H1 (cell line): ENCODE data around the gene CDH2. TPM values are rescaled to one million over a fixed set of nuclear protein-coding genes. Genes with fewer than 3 reads are reported as not detected.

Experiments
- CTCF ChIA-PET: fragments of 300-600 bp; sonication (Branson Sonifier 250); formaldehyde crosslinking; loops from one replicate; lab custom pipeline; 2021; ENCODE audit not compliant: partially characterized antibody; lab: Charles Lee
- POLR2A ChIA-PET: fragments of 300-600 bp; sonication (Branson Sonifier 250); formaldehyde crosslinking; loops from one replicate; lab custom pipeline; 2021; ENCODE audit warnings: inconsistent platforms; ENCODE audit not compliant: partially characterized antibody; lab: Charles Lee
- DNase-seq, 2 experiments: peaks; one replicate each; pipeline versions ENCODE4 v3.0.0 to v3.0.0-alpha.2; 2010 to 2022; ENCODE audit warnings: low spot score in 2 of 2, low read depth in 1 of 2, mixed read lengths in 1 of 2
- FAIRE-seq: peaks from 2 replicates; lab custom pipeline; 2011; peaks lifted over from hg19 to GRCh38; lab: Jason Lieb, UNC
- H2AFZ ChIP-seq: 2 replicates; pipeline ENCODE4 v1.8.1; 2012; ENCODE audit warnings: low read length, inconsistent platforms
- H2AK5ac ChIP-seq: 2 replicates; pipeline ENCODE4 v1.6.1; 2013; ENCODE audit warnings: low read depth, low read length
- H2BK120ac ChIP-seq: replicated peaks from 2 replicates; pipeline ENCODE3; 2013; ENCODE audit warnings: low read depth, low read length, inconsistent platforms
- H2BK12ac ChIP-seq: 2 replicates; pipeline ENCODE4 v1.6.1; 2013; ENCODE audit warnings: low read depth, low read length
- H2BK15ac ChIP-seq: 2 replicates; pipeline ENCODE4 v1.6.1; 2013; ENCODE audit warnings: low read length
- H2BK20ac ChIP-seq: 2 replicates; pipeline ENCODE4 v1.6.1; 2013; ENCODE audit warnings: low read length
- H2BK5ac ChIP-seq: 2 replicates; pipeline ENCODE4 v1.6.1; 2013; ENCODE audit warnings: low read depth, low read length
- H3K14ac ChIP-seq: 2 replicates; pipeline ENCODE4 v1.6.1; 2013; ENCODE audit warnings: inconsistent platforms; ENCODE audit not compliant: insufficient read length
- H3K18ac ChIP-seq: 2 replicates; pipeline ENCODE4 v1.6.1; 2013; ENCODE audit warnings: low read length; ENCODE audit errors: extremely low read depth
- H3K23ac ChIP-seq: 2 replicates; pipeline ENCODE4 v1.6.1; 2013; ENCODE audit warnings: inconsistent platforms; ENCODE audit not compliant: insufficient read length
- H3K23me2 ChIP-seq: 2 replicates; pipeline ENCODE4 v1.6.1; 2013; ENCODE audit warnings: low read depth, low read length
- H3K27ac ChIP-seq: 2 replicates; pipeline ENCODE4 v1.6.1; 2011; ENCODE audit warnings: low read depth, low read length, inconsistent platforms
- H3K27me3 ChIP-seq, 4 experiments: replicated peaks in 1 of 4; 1 replicate in 1 of 4; 2 replicates in 3 of 4; pipeline versions ENCODE4 v1.6.1 to v1.8.1; 2011 to 2013; ENCODE audit warnings: low read length in 3 of 4, mild to moderate bottlenecking in 3 of 4, inconsistent platforms in 2 of 4, mixed read lengths in 2 of 4, moderate library complexity in 1 of 4; ENCODE audit not compliant: control insufficient read depth in 3 of 4, insufficient read depth in 3 of 4; ENCODE audit errors: extremely low read depth in 1 of 4
- H3K36me3 ChIP-seq, 4 experiments: 2 replicates each; pipeline versions ENCODE4 v1.6.1 to v1.8.1; 2011 to 2013; ENCODE audit warnings: mild to moderate bottlenecking in 4 of 4, low read length in 3 of 4, moderate library complexity in 2 of 4, control low read depth in 1 of 4, inconsistent platforms in 1 of 4; ENCODE audit not compliant: insufficient read depth in 4 of 4, control insufficient read depth in 2 of 4
- H3K4ac ChIP-seq: replicated peaks from 2 replicates; pipeline ENCODE3; 2013; ENCODE audit warnings: low read length, low read depth, mixed read lengths, inconsistent platforms; ENCODE audit not compliant: insufficient read length
- H3K4me1 ChIP-seq, 4 experiments: replicated peaks in 1 of 4; 1 replicate in 1 of 4; 2 replicates in 3 of 4; pipeline versions ENCODE4 v1.6.1 to v1.8.1; 2011 to 2013; ENCODE audit warnings: low read length in 3 of 4, inconsistent platforms in 2 of 4, mixed read lengths in 1 of 4; ENCODE audit not compliant: insufficient read depth in 4 of 4, control insufficient read depth in 3 of 4
- H3K4me2 ChIP-seq, 2 experiments: 2 replicates each; pipeline versions ENCODE4 v1.6.1 to v1.8.1; 2011 to 2013; ENCODE audit warnings: low read depth in 2 of 2, low read length in 2 of 2, control low read depth in 1 of 2, inconsistent platforms in 1 of 2, mild to moderate bottlenecking in 1 of 2; ENCODE audit not compliant: insufficient read depth in 1 of 2
- H3K4me3 ChIP-seq, 4 experiments: fragments of 200-600, 300-600 bp in 1 of 4; sonication (generic), shearing (Covaris generic), sonication (Bioruptor Twin) in 1 of 4; 2 replicates each; pipeline versions ENCODE4 v1.5.1 to v1.8.1; 2011 to 2016; ENCODE audit warnings: low read length in 4 of 4, low read depth in 3 of 4, control low read depth in 2 of 4, inconsistent platforms in 2 of 4, mild to moderate bottlenecking in 2 of 4, mixed read lengths in 1 of 4, moderate library complexity in 1 of 4; ENCODE audit not compliant: insufficient read depth in 2 of 4; ENCODE audit errors: extremely low read depth in 1 of 4
- H3K56ac ChIP-seq: replicated peaks from 2 replicates; pipeline ENCODE3; 2013; ENCODE audit warnings: low read depth, mild to moderate bottlenecking, mixed read lengths, low read length, inconsistent platforms; ENCODE audit not compliant: insufficient read length
- H3K79me1 ChIP-seq: 2 replicates; pipeline ENCODE4 v1.6.1; 2013; ENCODE audit warnings: low read depth, low read length, control low read depth
- H3K79me2 ChIP-seq, 2 experiments: 2 replicates each; pipeline versions ENCODE4 v1.6.1 to v1.8.1; 2012 to 2013; ENCODE audit warnings: low read length in 2 of 2, mild to moderate bottlenecking in 2 of 2, inconsistent platforms in 1 of 2; ENCODE audit not compliant: insufficient read depth in 2 of 2, control insufficient read depth in 1 of 2
- H3K9ac ChIP-seq, 4 experiments: replicated peaks in 1 of 4; 1 replicate in 1 of 4; 2 replicates in 3 of 4; pipeline versions ENCODE4 v1.6.1 to v1.8.1; 2011 to 2013; ENCODE audit warnings: low read depth in 3 of 4, low read length in 3 of 4, control low read depth in 2 of 4, mild to moderate bottlenecking in 2 of 4, moderate library complexity in 2 of 4, inconsistent platforms in 1 of 4; ENCODE audit errors: extremely low read depth in 1 of 4
- H3K9me3 ChIP-seq, 2 experiments: 2 replicates each; pipeline versions ENCODE4 v1.6.1 to v1.8.1; 2012 to 2013; ENCODE audit warnings: mild to moderate bottlenecking in 2 of 2, moderate library complexity in 2 of 2, control low read depth in 1 of 2, inconsistent platforms in 1 of 2, low read depth in 1 of 2, low read length in 1 of 2, mixed read lengths in 1 of 2; ENCODE audit not compliant: insufficient read depth in 2 of 2
- H4K20me1 ChIP-seq, 2 experiments: replicated peaks in 1 of 2; 2 replicates each; pipeline versions ENCODE3 to v1.8.1; 2011 to 2013; ENCODE audit warnings: inconsistent platforms in 2 of 2, low read length in 2 of 2, mild to moderate bottlenecking in 1 of 2; ENCODE audit not compliant: insufficient read depth in 2 of 2, control insufficient read depth in 1 of 2
- H4K5ac ChIP-seq: 2 replicates; pipeline ENCODE4 v1.6.1; 2013; ENCODE audit warnings: low read length, low read depth, mixed read lengths, inconsistent platforms; ENCODE audit not compliant: insufficient read length
- H4K8ac ChIP-seq: 2 replicates; pipeline ENCODE4 v1.8.0; 2013; ENCODE audit warnings: mild to moderate bottlenecking, moderate library complexity, low read length, inconsistent platforms; ENCODE audit not compliant: insufficient read depth; ENCODE audit errors: extremely low read depth
- H4K91ac ChIP-seq: replicated peaks from 2 replicates; pipeline ENCODE3; 2013; ENCODE audit warnings: low read length, mixed read lengths, inconsistent platforms; ENCODE audit not compliant: insufficient read length
- EZH2 ChIP-seq: fragments of 200-600 bp; sonication (generic); IDR thresholded peaks from 2 replicates; pipeline ENCODE4 v1.7.1; 2012; ENCODE audit warnings: low read depth, mild to moderate bottlenecking, moderate library complexity, low read length, inconsistent platforms; ENCODE audit not compliant: severe bottlenecking
- RFX5 ChIP-seq: IDR thresholded peaks from 2 replicates; pipeline ENCODE4 v1.6.1; 2011; ENCODE audit warnings: low read depth, low read length, improper control_type of control experiment, borderline replicate concordance
- RNF2 ChIP-seq: fragments of 200-900, 300-1000 bp; sonication (generic); IDR thresholded peaks from 2 replicates; pipeline ENCODE4 v1.7.1; 2016; ENCODE audit warnings: borderline replicate concordance, low read depth, mild to moderate bottlenecking, antibody characterized with exemption, low read length; ENCODE audit not compliant: poor library complexity, severe bottlenecking; ENCODE audit errors: missing control alignments
- TAF7 ChIP-seq: optimal IDR thresholded peaks from 2 replicates; pipeline ENCODE3; 2011; ENCODE audit warnings: low read depth, mild to moderate bottlenecking, inconsistent platforms, low read length, moderate library complexity, borderline replicate concordance
- YY1 ChIP-seq: IDR thresholded peaks from 2 replicates; pipeline ENCODE4 v1.6.1; 2011; ENCODE audit warnings: low read depth, mild to moderate bottlenecking, low read length
- WGBS, 2 experiments: shearing (Covaris generic) in 1 of 2; methylation state at CpG; one replicate each; pipeline versions ENCODE4 v1.1.6 to v1.1.7; 2013 to 2015; ENCODE audit warnings: low lambda C conversion rate in 2 of 2, mixed read lengths in 2 of 2, inconsistent platforms in 1 of 2, low coverage in 1 of 2, missing lambda C conversion rate in 1 of 2; ENCODE audit not compliant: insufficient replicate concordance in 2 of 2, insufficient coverage in 1 of 2, insufficient read length in 1 of 2; ENCODE audit errors: extremely low coverage in 1 of 2, missing lambda C conversion rate in 1 of 2; 5-methylcytosine and 5-hydroxymethylcytosine counted together
- polyA plus RNA-seq, 7 experiments: library from polyadenylated mRNA; depleted of rRNA in 3 of 7; stranded (reverse) in 5 of 7; unstranded in 2 of 7; fragments of >200 nt in 5 of 7; fragments of 200-250 nt in 2 of 7; gene quantifications; 1 replicate in 5 of 7; 2 replicates in 1 of 7; 4 replicates in 1 of 7; pipeline versions ENCODE4 v1.2.1 to v1.2.3, GENCODE V29; 2011 to 2013; ENCODE audit warnings: missing spikeins in 2 of 7, mixed read lengths in 2 of 7
- total RNA-seq: library from RNA; stranded (reverse); fragmentation: NEBNext Ultra II Directional; extraction: Animal tissue kit (Norgen Biotek cat#: 25700); gene quantifications from 2 replicates; pipeline ENCODE4 v1.2.1, GENCODE V29; 2021
- TF ChIP-seq, protein P1 (sequence below): IDR thresholded peaks from 2 replicates; pipeline ENCODE4 v1.6.1; 2012; ENCODE audit warnings: inconsistent platforms

CDH2 gene
- total and polyA plus RNA-seq, 2 of the 8 experiments (the other 6 are each of a cell fraction or from before 2014, with no cell fraction given) = 15.0 to 56.5 TPM

DNA sequence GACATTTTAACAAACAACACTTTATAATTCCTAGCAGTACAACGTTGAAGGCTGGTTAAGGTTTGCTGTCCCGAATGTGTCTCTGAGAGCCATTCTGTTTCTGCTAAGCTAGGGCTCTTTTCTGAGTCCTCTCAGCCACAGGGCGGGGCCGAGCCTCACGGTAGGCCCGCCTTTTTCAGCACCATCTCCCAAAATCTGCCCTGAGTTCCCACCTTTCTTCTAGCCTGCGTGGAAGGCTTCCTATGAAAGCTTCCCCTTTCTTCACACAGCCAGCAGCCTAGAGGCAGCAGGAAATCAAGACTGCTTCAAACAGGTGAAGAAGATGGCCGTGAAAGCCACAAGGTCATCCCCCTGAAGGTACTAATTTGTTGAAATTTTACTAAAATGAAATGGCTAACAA, 255.5 kb downstream of the CDH2 start:
- H3K4me1 ChIP-seq = peaks cover 0 to 6% (median 0%) of the 10 kb centered on the region in 4 experiments; a peak in 2 of 7 replicates
- H3K4me2 ChIP-seq = peak overlapping the region in 1 of 2 experiments; percentile 30; a peak in 1 of 4 replicates
- H2BK20ac ChIP-seq = no peak overlapping the region
- H3K79me2 ChIP-seq = no peaks in the 10 kb centered on the region
- ChIA-PET POLR2A (no interaction called here), CTCF (no interaction called here)
- H3K23me2 ChIP-seq = no peaks in the 10 kb centered on the region
- H2BK15ac ChIP-seq = no peak overlapping the region
- H4K5ac ChIP-seq = no peak overlapping the region
- no peak overlapping the region for H3K18ac ChIP-seq
- no peaks in the 10 kb centered on the region for H4K20me1 ChIP-seq
- TF ChIP-seq YY1 (no peak), TAF7 (no peak), RNF2 (no peak), RFX5 (no peak), EZH2 (no peak)
- TF ChIP-seq, protein P1, sequence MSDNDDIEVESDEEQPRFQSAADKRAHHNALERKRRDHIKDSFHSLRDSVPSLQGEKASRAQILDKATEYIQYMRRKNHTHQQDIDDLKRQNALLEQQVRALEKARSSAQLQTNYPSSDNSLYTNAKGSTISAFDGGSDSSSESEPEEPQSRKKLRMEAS = no peak
- no peaks in the 10 kb centered on the region for H3K79me1 ChIP-seq
- no peaks in the 10 kb centered on the region for H3K27me3 ChIP-seq
- DNase-seq (no peak), FAIRE-seq (no peak)
- H2AK5ac ChIP-seq = no peak overlapping the region
- H3K36me3 ChIP-seq = no peaks in the 10 kb centered on the region
- H2AFZ ChIP-seq = no peak overlapping the region; the same call in 1 of the 2 replicates
- H3K14ac ChIP-seq = no peak overlapping the region
- H2BK120ac ChIP-seq = no peak overlapping the region
- H4K8ac ChIP-seq = no peak overlapping the region
- 89% methylated on average over 8 of the region's 8 CpGs; no CpG with 5 or more reads in 1 of the 2 experiments for WGBS, 2 experiments
- no peak overlapping the region for H3K9ac ChIP-seq
- H3K9me3 ChIP-seq = no peaks in the 10 kb centered on the region
- H2BK12ac ChIP-seq = no peak overlapping the region
- no peak overlapping the region for H3K56ac ChIP-seq
- H3K27ac ChIP-seq = no peak overlapping the region
- no peak overlapping the region for H3K23ac ChIP-seq
- H3K4ac ChIP-seq = no peak overlapping the region
- no peak overlapping the region for H4K91ac ChIP-seq
- H3K4me3 ChIP-seq = no peak overlapping the region
- no peak overlapping the region for H2BK5ac ChIP-seq
